ENCODE data around the gene LRP5. TPM values are rescaled to one million over a fixed set of nuclear protein-coding genes. Genes with fewer than 3 reads are reported as not detected.

The LRP5 gene
- total and polyA plus RNA-seq, 3 donors from 2014 or later: 15.7 to 21.3 (median 20.6) TPM

- 92 to 93% methylated on average over 10 to 11 of the region's 11 CpGs for WGBS, 2 donors
These were observed 137.6 kb downstream of the LRP5 start for GRCh38 chr11:68449951-68450350.

DNA sequence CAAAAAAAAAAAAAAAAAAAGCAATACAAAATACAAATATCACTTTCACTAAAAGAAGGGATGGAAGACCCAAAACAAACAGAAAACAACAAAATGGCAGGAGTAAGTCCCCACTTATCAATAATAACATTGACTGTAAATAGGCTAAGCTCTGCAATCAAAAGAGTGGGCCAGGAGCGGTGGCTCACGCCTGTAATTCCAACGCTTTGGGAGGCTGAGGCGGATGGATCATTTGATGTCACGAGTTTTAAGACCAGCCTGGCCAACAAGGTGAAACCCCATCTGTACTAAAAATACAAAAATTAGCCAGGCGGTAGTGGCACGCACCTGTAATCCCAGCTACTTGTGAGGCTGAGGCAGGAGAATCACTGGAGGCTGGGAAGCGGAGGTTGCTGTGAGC is 138.3 kb downstream of the LRP5 start:
- Histone ChIP-seq H3K4me1 (no peaks in the 10 kb centered on the region), H3K36me3 (ENCODE audit: low read depth, missing control alignments) (no peaks in the 10 kb centered on the region), H3K4me3 (no peak overlapping the region), H3K9me3 (no peaks in the 10 kb centered on the region), H3K27me3 (no peaks in the 10 kb centered on the region), H3K27ac (no peak overlapping the region)
- no peak for DNase-seq
- intact Hi-C loops (cut with DNase I; ENCODE audit: low total_unique reads): no loop called here
- 98% methylated on average over 8 of the region's 8 CpGs for WGBS, 2 donors
- TF ChIP-seq, protein P1, sequence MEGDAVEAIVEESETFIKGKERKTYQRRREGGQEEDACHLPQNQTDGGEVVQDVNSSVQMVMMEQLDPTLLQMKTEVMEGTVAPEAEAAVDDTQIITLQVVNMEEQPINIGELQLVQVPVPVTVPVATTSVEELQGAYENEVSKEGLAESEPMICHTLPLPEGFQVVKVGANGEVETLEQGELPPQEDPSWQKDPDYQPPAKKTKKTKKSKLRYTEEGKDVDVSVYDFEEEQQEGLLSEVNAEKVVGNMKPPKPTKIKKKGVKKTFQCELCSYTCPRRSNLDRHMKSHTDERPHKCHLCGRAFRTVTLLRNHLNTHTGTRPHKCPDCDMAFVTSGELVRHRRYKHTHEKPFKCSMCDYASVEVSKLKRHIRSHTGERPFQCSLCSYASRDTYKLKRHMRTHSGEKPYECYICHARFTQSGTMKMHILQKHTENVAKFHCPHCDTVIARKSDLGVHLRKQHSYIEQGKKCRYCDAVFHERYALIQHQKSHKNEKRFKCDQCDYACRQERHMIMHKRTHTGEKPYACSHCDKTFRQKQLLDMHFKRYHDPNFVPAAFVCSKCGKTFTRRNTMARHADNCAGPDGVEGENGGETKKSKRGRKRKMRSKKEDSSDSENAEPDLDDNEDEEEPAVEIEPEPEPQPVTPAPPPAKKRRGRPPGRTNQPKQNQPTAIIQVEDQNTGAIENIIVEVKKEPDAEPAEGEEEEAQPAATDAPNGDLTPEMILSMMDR (IDR thresholded peaks at IDR 0.05): no peak
- TF ChIP-seq POLR2A (IDR thresholded peaks at IDR 0.05): no peak

More at GRCh38 chr11:68449951-68450350, 137.6 kb downstream of the LRP5 start:
- Histone ChIP-seq H3K4me3 (no peak overlapping the region), H3K36me3 (ENCODE audit: low read depth, missing control alignments) (no peaks in the 10 kb centered on the region), H3K4me1 (no peaks in the 10 kb centered on the region), H3K27me3 (no peaks in the 10 kb centered on the region), H3K9me3 (no peaks in the 10 kb centered on the region), H3K27ac (no peak overlapping the region)
- no peak for DNase-seq
- intact Hi-C loops (cut with DNase I; ENCODE audit: low total_unique reads): no loop called here
- TF ChIP-seq POLR2A (IDR thresholded peaks at IDR 0.05): no peak
- TF ChIP-seq, protein P1 (IDR thresholded peaks at IDR 0.05): no peak

GRCh38 chr11:68454767-68455166 is 142.4 kb downstream of the LRP5 start:
- DNase-seq: no peak
- Histone ChIP-seq H3K27me3 (no peaks in the 10 kb centered on the region), H3K9me3 (no peaks in the 10 kb centered on the region), H3K36me3 (ENCODE audit: low read depth, missing control alignments) (no peaks in the 10 kb centered on the region), H3K27ac (no peak overlapping the region), H3K4me3 (no peak overlapping the region), H3K4me1 (no peaks in the 10 kb centered on the region)
- no peak for TF ChIP-seq POLR2A (IDR thresholded peaks at IDR 0.05)
- 59 to 74% methylated on average over 5 to 7 of the region's 8 CpGs for WGBS, 2 donors
- intact Hi-C loops (cut with DNase I; ENCODE audit: low total_unique reads): no loop called here

- Histone ChIP-seq H3K27ac (no peak overlapping the region), H3K4me1 (no peaks in the 10 kb centered on the region), H3K4me3 (no peak overlapping the region), H3K36me3 (ENCODE audit: low read depth, missing control alignments) (no peaks in the 10 kb centered on the region), H3K27me3 (no peaks in the 10 kb centered on the region), H3K9me3 (no peaks in the 10 kb centered on the region)
- DNase-seq: no peak
- intact Hi-C loops (cut with DNase I; ENCODE audit: low total_unique reads): no loop called here
- no peak for TF ChIP-seq POLR2A (IDR thresholded peaks at IDR 0.05)
- TF ChIP-seq, protein P1 (IDR thresholded peaks at IDR 0.05): no peak
- WGBS, 2 donors: 77 to 82% methylated on average over 8 of the region's 8 CpGs
These were observed 143.1 kb downstream of the LRP5 start for GRCh38 chr11:68455485-68455884.

GRCh38 chr11:68457216-68457897 is 145.0 kb downstream of the LRP5 start:
- intact Hi-C loops (cut with DNase I; ENCODE audit: low total_unique reads): no loop called here
- 77 to 83% methylated on average over 5 to 8 of the region's 8 CpGs for WGBS, 2 donors
- H3K9me3 ChIP-seq: no peaks in the 10 kb centered on the region
- TF ChIP-seq, protein P1 (IDR thresholded peaks at IDR 0.05): no peak
- no peak for TF ChIP-seq POLR2A (IDR thresholded peaks at IDR 0.05)
- H3K36me3 ChIP-seq (ENCODE audit: low read depth, missing control alignments): no peaks in the 10 kb centered on the region
- no peak overlapping the region for H3K27ac ChIP-seq
- H3K27me3 ChIP-seq: no peaks in the 10 kb centered on the region
- no peak overlapping the region for H3K4me3 ChIP-seq
- no peaks in the 10 kb centered on the region for H3K4me1 ChIP-seq
- no peak for DNase-seq

Measured in testis (tissue), 3 donors.